DND-41 (cell line): ENCODE data around the gene BCL2L13.
"Not testable (repeated sequence)": the region's sequence is repeated elsewhere in the genome, so short reads cannot be mapped to it uniquely, and the experiment has no call there.

Source experiments
- ATAC-seq: fragments of 200-7000 bp; cut with Tn5 transposase; 3 replicates; pipeline ENCODE4 v1.9.1; 2021; ENCODE audit warnings: low read depth; ENCODE audit not compliant: insufficient read depth
- DNase-seq: peaks from one replicate; pipeline ENCODE4 v3.0.0-alpha.2; 2020
- H2AFZ ChIP-seq: 2 replicates; pipeline ENCODE4 v1.6.0; 2012; ENCODE audit warnings: low read depth, low read length
- H3K27ac ChIP-seq: 2 replicates; pipeline ENCODE4 v1.5.1; 2012; ENCODE audit warnings: low read length, inconsistent platforms
- H3K27me3 ChIP-seq: fragments of 200-600 bp; sonication (generic); 2 replicates; pipeline ENCODE4 v1.6.0; 2012; ENCODE audit warnings: low read length, mild to moderate bottlenecking, inconsistent platforms; ENCODE audit not compliant: insufficient read depth, poor library complexity
- H3K36me3 ChIP-seq: 2 replicates; pipeline ENCODE4 v1.5.1; 2012; ENCODE audit warnings: low read length, inconsistent platforms; ENCODE audit not compliant: insufficient read depth
- H3K4me1 ChIP-seq: 2 replicates; pipeline ENCODE4 v1.5.1; 2012; ENCODE audit warnings: mild to moderate bottlenecking, low read length; ENCODE audit not compliant: insufficient read depth
- H3K4me2 ChIP-seq: 2 replicates; pipeline ENCODE4 v1.6.0; 2012; ENCODE audit warnings: mild to moderate bottlenecking, moderate library complexity, low read length, inconsistent platforms; ENCODE audit not compliant: insufficient read depth
- H3K4me3 ChIP-seq, 2 experiments: fragments of 200-600 bp in 1 of 2; shearing (Covaris generic) in 1 of 2; 2 replicates each; pipeline ENCODE4 v1.5.1; 2012 to 2016; ENCODE audit warnings: inconsistent platforms in 2 of 2, low read length in 2 of 2, mild to moderate bottlenecking in 2 of 2, low read depth in 1 of 2, moderate library complexity in 1 of 2
- H3K79me2 ChIP-seq: 2 replicates; pipeline ENCODE4 v1.6.0; 2012; ENCODE audit warnings: low read length, inconsistent platforms; ENCODE audit not compliant: insufficient read depth
- H3K9ac ChIP-seq: 2 replicates; pipeline ENCODE4 v1.6.0; 2012; ENCODE audit warnings: low read depth, mild to moderate bottlenecking, inconsistent platforms, low read length, moderate library complexity
- H3K9me3 ChIP-seq: 2 replicates; pipeline ENCODE4 v1.5.1; 2012; ENCODE audit warnings: low read length, moderate library complexity, mild to moderate bottlenecking, inconsistent platforms; ENCODE audit not compliant: insufficient read depth, severe bottlenecking
- H4K20me1 ChIP-seq: 2 replicates; pipeline ENCODE4 v1.6.0; 2012; ENCODE audit warnings: low read length; ENCODE audit not compliant: insufficient read depth
- CTCF ChIP-seq: IDR thresholded peaks from 2 replicates; pipeline ENCODE4 v1.5.1; 2012; ENCODE audit warnings: borderline replicate concordance, low read length, moderate library complexity, mild to moderate bottlenecking; ENCODE audit not compliant: poor library complexity, severe bottlenecking; ENCODE audit errors: extremely low read depth
- EZH2 ChIP-seq: IDR thresholded peaks from 3 replicates; pipeline ENCODE4 v1.6.1; 2012; ENCODE audit warnings: borderline replicate concordance, low read depth, mild to moderate bottlenecking, moderate library complexity, low read length, inconsistent platforms; ENCODE audit not compliant: severe bottlenecking

BCL2L13 gene

GRCh38 chr22:17656870-17657395 lies 18.4 kb downstream of the BCL2L13 start:
- Histone ChIP-seq H3K4me3 (no peak overlapping the region), H3K9me3 (no peaks in the 10 kb centered on the region), H3K9ac (no peak overlapping the region), H3K36me3 (peaks cover 9% of the 10 kb centered on the region), H3K79me2 (peaks cover 3% of the 10 kb centered on the region; the same call in 1 of the 2 replicates), H3K27ac (no peak overlapping the region), H3K4me2 (no peak overlapping the region), H2AFZ (no peak overlapping the region), H4K20me1 (no peaks in the 10 kb centered on the region), H3K4me1 (no peaks in the 10 kb centered on the region), H3K27me3 (no peaks in the 10 kb centered on the region)
- DNase-seq (no peak), ATAC-seq (no peak)
- TF ChIP-seq EZH2: no peak
- TF ChIP-seq CTCF: no peak

- H3K79me2 ChIP-seq: no peaks in the 10 kb centered on the region
- no peak overlapping the region for H3K27ac ChIP-seq
- TF ChIP-seq EZH2 (no peak), CTCF (no peak)
- H3K4me2 ChIP-seq: no peak overlapping the region
- no peak overlapping the region for H3K9ac ChIP-seq
- H2AFZ ChIP-seq: no peak overlapping the region
- no peaks in the 10 kb centered on the region for H4K20me1 ChIP-seq
- no peak overlapping the region for H3K4me3 ChIP-seq
- H3K36me3 ChIP-seq: peaks cover 35% of the 10 kb centered on the region
- H3K27me3 ChIP-seq: no peaks in the 10 kb centered on the region
- H3K9me3 ChIP-seq: peaks cover 14% of the 10 kb centered on the region
- H3K4me1 ChIP-seq: no peaks in the 10 kb centered on the region
- DNase-seq (no peak), ATAC-seq (no peak)
Observed at GRCh38 chr22:17664414-17665055, 26.0 kb downstream of the BCL2L13 start.

GRCh38 chr22:17665248-17665647 lies 26.7 kb downstream of the BCL2L13 start:
- TF ChIP-seq CTCF (no peak), EZH2 (no peak)

GRCh38 chr22:17665854-17666253 lies 27.3 kb downstream of the BCL2L13 start:
- H3K4me1 ChIP-seq: no peaks in the 10 kb centered on the region
- no peak overlapping the region for H3K9ac ChIP-seq
- H3K9me3 ChIP-seq: peaks cover 14% of the 10 kb centered on the region
- H3K27ac ChIP-seq: no peak overlapping the region
- DNase-seq (no peak), ATAC-seq (no peak)
- H3K27me3 ChIP-seq: no peaks in the 10 kb centered on the region
- H3K4me2 ChIP-seq: no peak overlapping the region
- peaks cover 40% of the 10 kb centered on the region for H3K36me3 ChIP-seq
- H2AFZ ChIP-seq: no peak overlapping the region
- no peak overlapping the region for H3K4me3 ChIP-seq
- H3K79me2 ChIP-seq: peaks cover 1% of the 10 kb centered on the region; the same call in 1 of the 2 replicates
- TF ChIP-seq EZH2: no peak
- TF ChIP-seq CTCF: no peak
- no peaks in the 10 kb centered on the region for H4K20me1 ChIP-seq

More at GRCh38 chr22:17665248-17665647, 26.7 kb downstream of the BCL2L13 start:
- no peak overlapping the region for H2AFZ ChIP-seq
- no peaks in the 10 kb centered on the region for H3K27me3 ChIP-seq
- no peak overlapping the region for H3K4me3 ChIP-seq
- H4K20me1 ChIP-seq: no peaks in the 10 kb centered on the region
- H3K4me1 ChIP-seq: no peaks in the 10 kb centered on the region
- peaks cover 14% of the 10 kb centered on the region for H3K9me3 ChIP-seq
- H3K4me2 ChIP-seq: no peak overlapping the region
- no peaks in the 10 kb centered on the region for H3K79me2 ChIP-seq
- peaks cover 36% of the 10 kb centered on the region for H3K36me3 ChIP-seq
- no peak overlapping the region for H3K27ac ChIP-seq
- DNase-seq (no peak), ATAC-seq (no peak)
- no peak overlapping the region for H3K9ac ChIP-seq

- not testable (repeated sequence) for H3K79me2 ChIP-seq, ATAC-seq, H3K36me3 ChIP-seq, H4K20me1 ChIP-seq, H3K4me1 ChIP-seq, H3K27me3 ChIP-seq, H3K9ac ChIP-seq, DNase-seq, H2AFZ ChIP-seq, H3K4me3 ChIP-seq, H3K4me2 ChIP-seq, H3K27ac ChIP-seq, H3K9me3 ChIP-seq
Observed at GRCh38 chr22:17671521-17672092, 33.0 kb downstream of the BCL2L13 start.
